Measurements from ENCODE around the gene TOMT. TPM values are rescaled to one million over a fixed set of nuclear protein-coding genes. Genes with fewer than 3 reads are reported as not detected.
"Not testable (repeated sequence)": the region's sequence is repeated elsewhere in the genome, so short reads cannot be mapped to it uniquely, and the experiment has no call there.

TOMT gene
- total and polyA plus RNA-seq, 8 donors = not detected

- no peaks in the 10 kb centered on the region for H3K9me3 ChIP-seq
- no peak for FAIRE-seq
- ATAC-seq = no peak
- H3K27me3 ChIP-seq = no peaks in the 10 kb centered on the region
- H3K4me3 ChIP-seq = no peak overlapping the region
- no peak for TF ChIP-seq CTCF (IDR thresholded peaks at IDR 0.05)
- no peaks in the 10 kb centered on the region for H3K36me3 ChIP-seq
- WGBS, 2 donors = 57 to 66% methylated on average over 3 of the region's 3 CpGs
- DNase-seq = no peak
- H3K4me1 ChIP-seq = no peaks in the 10 kb centered on the region
- H3K27ac ChIP-seq = no peak overlapping the region
- intact Hi-C loops (cut with DNase I) = no loop called here
Measured at GRCh38 chr11:72141066-72141465, 35.3 kb downstream of the TOMT start.

- H3K4me3 ChIP-seq; FAIRE-seq; H3K27ac ChIP-seq; H3K27me3 ChIP-seq; intact Hi-C loops (cut with DNase I); ATAC-seq; H3K4me1 ChIP-seq; H3K36me3 ChIP-seq; H3K9me3 ChIP-seq; DNase-seq: not testable (repeated sequence)
- 26 to 38% methylated on average over 1 of the region's 1 CpG for WGBS, 2 donors
Measured at GRCh38 chr11:72142086-72142485, 36.4 kb downstream of the TOMT start.

- 71 to 73% methylated on average over 1 of the region's 1 CpG for WGBS, 2 donors
- DNase-seq; H3K4me1 ChIP-seq; H3K9me3 ChIP-seq; H3K27me3 ChIP-seq; FAIRE-seq; ATAC-seq; H3K27ac ChIP-seq; H3K36me3 ChIP-seq; H3K4me3 ChIP-seq; intact Hi-C loops (cut with DNase I): not testable (repeated sequence)
Measured at GRCh38 chr11:72142543-72142942, 36.8 kb downstream of the TOMT start.

- FAIRE-seq (no peak), ATAC-seq (no peak), DNase-seq (no peak)
- Histone ChIP-seq H3K4me1 (no peaks in the 10 kb centered on the region), H3K4me3 (no peak overlapping the region), H3K9me3 (no peaks in the 10 kb centered on the region), H3K36me3 (no peaks in the 10 kb centered on the region), H3K27ac (no peak overlapping the region), H3K27me3 (no peaks in the 10 kb centered on the region)
- intact Hi-C loops (cut with DNase I) = no loop called here
- no peak for TF ChIP-seq CTCF (IDR thresholded peaks at IDR 0.05)
- 79 to 84% methylated on average over 4 of the region's 4 CpGs for WGBS, 2 donors
Measured at GRCh38 chr11:72144807-72145565, 39.3 kb downstream of the TOMT start.

GRCh38 chr11:72146625-72147024 is 40.9 kb downstream of the TOMT start:
- FAIRE-seq (no peak), DNase-seq (no peak), ATAC-seq (no peak)
- no peak overlapping the region for H3K4me3 ChIP-seq
- H3K27me3 ChIP-seq = no peaks in the 10 kb centered on the region
- no peaks in the 10 kb centered on the region for H3K4me1 ChIP-seq
- TF ChIP-seq CTCF (IDR thresholded peaks at IDR 0.05) = no peak
- no peaks in the 10 kb centered on the region for H3K9me3 ChIP-seq
- WGBS, 2 donors = 32 to 33% methylated on average over 2 of the region's 2 CpGs
- intact Hi-C loops (cut with DNase I) = no loop called here
- H3K36me3 ChIP-seq = no peaks in the 10 kb centered on the region
- no peak overlapping the region for H3K27ac ChIP-seq

- DNase-seq (no peak), FAIRE-seq (no peak), ATAC-seq (no peak)
- 64 to 71% methylated on average over 4 of the region's 4 CpGs for WGBS, 2 donors
- no peaks in the 10 kb centered on the region for H3K36me3 ChIP-seq
- no peaks in the 10 kb centered on the region for H3K4me1 ChIP-seq
- H3K9me3 ChIP-seq = no peaks in the 10 kb centered on the region
- no peak for TF ChIP-seq CTCF (IDR thresholded peaks at IDR 0.05)
- H3K4me3 ChIP-seq = no peak overlapping the region
- intact Hi-C loops (cut with DNase I) = no loop called here
- H3K27ac ChIP-seq = no peak overlapping the region
- no peaks in the 10 kb centered on the region for H3K27me3 ChIP-seq
Measured at GRCh38 chr11:72150882-72151281, 45.2 kb downstream of the TOMT start.

GRCh38 chr11:72153874-72154273 is 48.1 kb downstream of the TOMT start:
- 79 to 86% methylated on average over 6 of the region's 6 CpGs for WGBS, 2 donors
- FAIRE-seq; ATAC-seq; H3K4me1 ChIP-seq; H3K27me3 ChIP-seq; H3K4me3 ChIP-seq; H3K27ac ChIP-seq; H3K36me3 ChIP-seq; H3K9me3 ChIP-seq; intact Hi-C loops (cut with DNase I); DNase-seq: not testable (repeated sequence)

All from pancreas (tissue), 10 donors.